Cortex of kidney (tissue), 1 donor: ENCODE data around the gene CTU1.

Source experiments
- DNase-seq: peaks from one replicate; lab custom pipeline; 2025; lab: John Stamatoyannopoulos, UW

The CTU1 gene

GRCh38 chr19:51102991-51103390 lies 5.2 kb downstream of the CTU1 start:
- DNase-seq, result no peak

- no peak for DNase-seq
These were observed 6.9 kb downstream of the CTU1 start for GRCh38 chr19:51101171-51101865.

GRCh38 chr19:51100601-51101000 lies 7.6 kb downstream of the CTU1 start:
- no peak for DNase-seq

- DNase-seq, result no peak
These were observed 9.2 kb downstream of the CTU1 start for GRCh38 chr19:51099047-51099382.

- no peak for DNase-seq
These were observed 9.7 kb downstream of the CTU1 start for GRCh38 chr19:51098365-51099046.

GRCh38 chr19:51097796-51098195 lies 10.4 kb downstream of the CTU1 start:
- no peak for DNase-seq

- DNase-seq, result no peak
These were observed 11.0 kb downstream of the CTU1 start for GRCh38 chr19:51097166-51097738.

GRCh38 chr19:51096473-51097165 lies 11.6 kb downstream of the CTU1 start:
- no peak for DNase-seq

- DNase-seq, result no peak
These were observed 13.4 kb downstream of the CTU1 start for GRCh38 chr19:51094696-51095279.

GRCh38 chr19:51093510-51094345 lies 14.5 kb downstream of the CTU1 start:
- no peak for DNase-seq

- no peak for DNase-seq
These were observed 15.1 kb downstream of the CTU1 start for GRCh38 chr19:51093101-51093500.

GRCh38 chr19:51091895-51092873 lies 16.0 kb downstream of the CTU1 start:
- DNase-seq, result no peak

- no peak for DNase-seq
These were observed 17.1 kb downstream of the CTU1 start for GRCh38 chr19:51091126-51091525.

- no peak for DNase-seq
These were observed 17.7 kb downstream of the CTU1 start for GRCh38 chr19:51090471-51090870.

GRCh38 chr19:51089786-51090185 lies 18.4 kb downstream of the CTU1 start:
- no peak for DNase-seq

GRCh38 chr19:51086153-51086850 lies 21.9 kb downstream of the CTU1 start:
- no peak for DNase-seq

- DNase-seq, result no peak
These were observed 23.7 kb downstream of the CTU1 start for GRCh38 chr19:51084505-51084904.

GRCh38 chr19:51083783-51084182 lies 24.4 kb downstream of the CTU1 start:
- DNase-seq, result no peak

- DNase-seq, result no peak
These were observed 25.0 kb downstream of the CTU1 start for GRCh38 chr19:51083181-51083580.

- DNase-seq, result no peak
These were observed 25.6 kb downstream of the CTU1 start, which contains the start of gene KLK14 for GRCh38 chr19:51082611-51083010. KLK14 (minus strand) TSS chr19:51082887; CDS start chr19:51082614, 273 bp downstream.
